AG04450 (cell line): Measurements from ENCODE around the gene RIN2. TPM values are rescaled to one million over a fixed set of nuclear protein-coding genes. Genes with fewer than 3 reads are reported as not detected.

Experiments used
- CTCF ChIA-PET: fragments of 300-600, 350-600 bp; formaldehyde crosslinking; extraction: SDS; loops from one replicate; lab custom pipeline; 2022; ENCODE audit warnings: antibody characterized with exemption, inconsistent platforms; lab: Charles Lee
- POLR2A ChIA-PET: fragments of 350-600 bp; formaldehyde crosslinking; extraction: SDS; loops from one replicate; lab custom pipeline; 2021; ENCODE audit warnings: antibody characterized with exemption, inconsistent platforms; lab: Yijun Ruan, JAX
- DNase-seq: peaks from one replicate; pipeline ENCODE4 v3.0.0-alpha.2; 2011; ENCODE audit warnings: low read depth, low spot score
- H3K27ac ChIP-seq: one replicate; pipeline ENCODE4 v1.5.1; 2012; ENCODE audit warnings: low read depth, low read length, control low read depth
- H3K27me3 ChIP-seq: one replicate; pipeline ENCODE4 v1.6.0; 2012; ENCODE audit warnings: low read length; ENCODE audit not compliant: control insufficient read depth, insufficient read depth
- H3K4me3 ChIP-seq: 2 replicates; pipeline ENCODE4 v1.5.1; 2011; ENCODE audit warnings: mild to moderate bottlenecking, low read depth, low read length, control low read depth
- H3K9me3 ChIP-seq: 2 replicates; pipeline ENCODE4 v1.5.1; 2012; ENCODE audit warnings: low read length; ENCODE audit not compliant: control insufficient read depth, insufficient read depth
- polyA plus RNA-seq: library from polyadenylated mRNA; depleted of rRNA; stranded (reverse); fragments of >200 nt; gene quantifications from 2 replicates; pipeline ENCODE4 v1.2.3, GENCODE V29; 2011
- TF ChIP-seq, protein P1 (sequence below): IDR thresholded peaks from 2 replicates; pipeline ENCODE4 v1.5.1; 2011; ENCODE audit warnings: low read depth, low read length, control low read depth, inconsistent platforms

RIN2 gene
- polyA plus RNA-seq, 1 experiment: 56.0 TPM

DNA sequence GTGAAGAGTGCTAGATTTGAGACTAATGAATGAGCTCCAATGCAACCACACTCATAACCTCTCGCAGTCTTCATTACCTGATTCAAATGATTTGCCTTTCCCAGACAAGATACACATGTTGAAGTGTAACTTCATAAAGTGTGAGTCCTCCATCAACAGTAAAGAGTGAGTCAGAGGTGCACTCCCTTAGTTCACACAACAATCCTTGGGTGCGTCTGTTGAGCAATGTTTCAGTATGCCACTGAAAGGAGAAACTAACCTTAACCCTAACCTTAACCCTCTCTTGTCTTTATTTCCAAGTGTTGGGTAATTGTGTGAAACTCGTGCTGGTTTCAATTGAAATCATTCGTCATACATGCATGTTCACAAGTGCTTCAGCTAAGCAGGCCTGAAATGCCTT, 21.0 kb upstream of the RIN2 start:
- POLR2A ChIA-PET: no interaction called here
- H3K27me3 ChIP-seq: peaks cover 2% of the 10 kb centered on the region
- TF ChIP-seq, protein P1, sequence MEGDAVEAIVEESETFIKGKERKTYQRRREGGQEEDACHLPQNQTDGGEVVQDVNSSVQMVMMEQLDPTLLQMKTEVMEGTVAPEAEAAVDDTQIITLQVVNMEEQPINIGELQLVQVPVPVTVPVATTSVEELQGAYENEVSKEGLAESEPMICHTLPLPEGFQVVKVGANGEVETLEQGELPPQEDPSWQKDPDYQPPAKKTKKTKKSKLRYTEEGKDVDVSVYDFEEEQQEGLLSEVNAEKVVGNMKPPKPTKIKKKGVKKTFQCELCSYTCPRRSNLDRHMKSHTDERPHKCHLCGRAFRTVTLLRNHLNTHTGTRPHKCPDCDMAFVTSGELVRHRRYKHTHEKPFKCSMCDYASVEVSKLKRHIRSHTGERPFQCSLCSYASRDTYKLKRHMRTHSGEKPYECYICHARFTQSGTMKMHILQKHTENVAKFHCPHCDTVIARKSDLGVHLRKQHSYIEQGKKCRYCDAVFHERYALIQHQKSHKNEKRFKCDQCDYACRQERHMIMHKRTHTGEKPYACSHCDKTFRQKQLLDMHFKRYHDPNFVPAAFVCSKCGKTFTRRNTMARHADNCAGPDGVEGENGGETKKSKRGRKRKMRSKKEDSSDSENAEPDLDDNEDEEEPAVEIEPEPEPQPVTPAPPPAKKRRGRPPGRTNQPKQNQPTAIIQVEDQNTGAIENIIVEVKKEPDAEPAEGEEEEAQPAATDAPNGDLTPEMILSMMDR: no peak
- no peaks in the 10 kb centered on the region for H3K9me3 ChIP-seq
- no peak for DNase-seq
- H3K27ac ChIP-seq: no peak overlapping the region
- CTCF ChIA-PET: interaction anchor here (0.5 to 1.5 kb wide), 3 partner anchors 44 to 335 kb away, joined by 3 to 5 read pairs (median 4); no protein-coding TSS in a partner anchor
- no peak overlapping the region for H3K4me3 ChIP-seq

DNA sequence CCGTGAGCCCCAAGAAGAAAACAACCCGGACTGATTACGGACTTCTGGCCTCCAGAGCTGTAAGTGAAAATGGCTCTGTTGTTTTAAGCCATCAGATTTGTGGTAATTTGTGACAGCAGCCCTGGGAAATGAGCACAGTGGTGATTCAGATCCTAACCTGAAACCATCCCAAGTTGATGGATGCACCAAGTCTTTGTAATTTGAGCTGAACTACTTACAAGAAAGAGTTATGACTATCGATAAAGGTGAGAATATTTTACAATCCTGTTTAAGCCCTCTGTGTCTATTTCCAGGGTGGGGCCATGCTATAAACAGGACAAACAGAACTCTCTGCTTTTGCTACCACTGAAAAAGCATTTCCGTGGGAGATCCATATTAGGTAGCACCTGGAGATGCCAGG, 19.1 kb upstream of the RIN2 start:
- Histone ChIP-seq H3K27ac (no peak overlapping the region), H3K27me3 (peaks cover 7% of the 10 kb centered on the region), H3K4me3 (no peak overlapping the region), H3K9me3 (no peaks in the 10 kb centered on the region)
- TF ChIP-seq, protein P1: no peak
- no peak for DNase-seq
- POLR2A ChIA-PET: no interaction called here
- CTCF ChIA-PET: no interaction called here

DNA sequence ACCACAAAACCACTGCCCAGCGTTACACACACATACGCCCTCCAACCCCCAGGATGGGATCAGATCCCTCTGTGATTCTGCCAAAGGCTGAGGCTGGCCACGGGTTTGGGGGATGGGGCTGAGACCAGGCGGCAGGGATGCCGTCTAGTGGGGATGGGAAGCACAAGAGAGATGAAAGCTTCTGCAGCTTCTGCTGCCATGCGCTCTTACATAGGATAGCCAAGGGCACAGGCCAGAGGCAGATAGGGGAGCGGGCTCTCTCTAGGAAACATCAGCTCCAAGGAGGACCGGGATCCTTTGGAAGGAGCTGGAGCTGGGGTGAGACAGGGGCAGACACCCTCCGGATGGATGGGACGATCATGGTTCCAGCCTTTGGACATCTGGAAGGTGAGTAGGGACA, 18.7 kb upstream of the RIN2 start:
- Histone ChIP-seq H3K9me3 (no peaks in the 10 kb centered on the region), H3K27me3 (peaks cover 8% of the 10 kb centered on the region), H3K27ac (no peak overlapping the region), H3K4me3 (no peak overlapping the region)
- DNase-seq: no peak
- TF ChIP-seq, protein P1: no peak
- ChIA-PET POLR2A (no interaction called here), CTCF (no interaction called here)

DNA sequence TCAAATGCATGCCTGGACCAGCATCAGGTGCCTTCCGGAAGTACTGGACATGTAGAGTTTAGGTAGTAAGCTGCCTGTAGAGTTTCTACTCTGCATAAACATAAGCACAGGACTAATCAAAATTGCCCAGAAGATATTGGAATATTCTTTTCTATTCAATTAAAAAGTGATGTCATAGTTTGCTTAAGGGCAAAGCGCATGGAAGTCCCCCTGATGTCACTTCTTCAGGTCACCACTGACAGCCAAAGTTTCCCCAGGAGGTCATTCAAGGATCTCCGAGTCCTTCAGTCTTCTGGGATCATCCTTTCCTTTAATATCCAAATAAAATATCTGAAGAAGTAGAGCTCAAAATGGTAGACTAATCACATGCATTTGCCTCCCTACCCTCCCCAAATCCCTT, 17.5 kb upstream of the RIN2 start:
- TF ChIP-seq, protein P1: no peak
- ChIA-PET POLR2A (no interaction called here), CTCF (no interaction called here)

GRCh38 chr20:19741924-19742323, 16.1 kb upstream of the RIN2 start:
- no peak overlapping the region for H3K4me3 ChIP-seq
- no peaks in the 10 kb centered on the region for H3K9me3 ChIP-seq
- ChIA-PET CTCF (interaction anchor here (1.3 kb wide), 1 partner anchor 49 kb away, joined by 4 read pairs; no protein-coding TSS in a partner anchor), POLR2A (interaction anchor here (0.5 to 0.7 kb wide), 2 partner anchors 28 to 60 kb away, joined by 3 to 4 read pairs; no protein-coding TSS in a partner anchor)
- TF ChIP-seq, protein P1: no peak
- peaks cover 11% of the 10 kb centered on the region for H3K27me3 ChIP-seq
- DNase-seq: no peak
- H3K27ac ChIP-seq: no peak overlapping the region

More for the DNA sequence above, 17.5 kb upstream of the RIN2 start:
- no peak for DNase-seq
- Histone ChIP-seq H3K4me3 (no peak overlapping the region), H3K9me3 (no peaks in the 10 kb centered on the region), H3K27me3 (peaks cover 11% of the 10 kb centered on the region), H3K27ac (no peak overlapping the region)
